Right lobe of liver (tissue), 6 donors: ENCODE data around the gene FDX1. TPM values are rescaled to one million over a fixed set of nuclear protein-coding genes. Genes with fewer than 3 reads are reported as not detected.

ENCODE experiments used
- ATAC-seq, 4 donors: fragments of 200-7000 bp; cut with Tn5 transposase; one replicate each; pipeline ENCODE4 v1.9.1; 2020; ENCODE audit warnings: mild to moderate bottlenecking in 4 of 4, moderate library complexity in 4 of 4
- DNase-seq, 3 donors: peaks; one replicate each; pipeline ENCODE4 v3.0.0-alpha.2; 2020
- H3K27ac ChIP-seq, 3 donors: fragments of 200-600 bp; one replicate each; pipeline ENCODE4 v1.8.0; 2022
- H3K27me3 ChIP-seq, 2 donors: fragments of 200-600 bp; one replicate each; pipeline ENCODE4 v1.8.0; 2022
- H3K36me3 ChIP-seq, 4 donors: fragments of 200-600 bp; sonication (generic) in 1 of 4; one replicate each; pipeline versions ENCODE4 v1.5.1 to v1.8.0; 2017 to 2022; ENCODE audit warnings: control low read depth in 1 of 4
- H3K4me1 ChIP-seq, 4 donors: fragments of 200-600 bp; sonication (generic) in 1 of 4; one replicate each; pipeline versions ENCODE4 v1.5.1 to v1.8.0; 2017 to 2022; ENCODE audit warnings: control low read depth in 1 of 4
- H3K4me3 ChIP-seq, 3 donors: fragments of 200-600 bp; one replicate each; pipeline ENCODE4 v1.8.0; 2022
- H3K9me3 ChIP-seq, 4 donors: fragments of 200-600 bp; sonication (generic) in 1 of 4; one replicate each; pipeline versions ENCODE4 v1.5.1 to v1.8.0; 2017 to 2022; ENCODE audit warnings: control low read depth in 1 of 4
- POLR2A ChIP-seq: fragments of 450-650 bp; IDR thresholded peaks from one replicate; pipeline ENCODE4 v1.6.1; 2017; ENCODE audit warnings: antibody characterized with exemption, mild to moderate bottlenecking
- WGBS: methylation state at CpG from one replicate; pipeline ENCODE4 v1.1.6; 2018; ENCODE audit warnings: low coverage, low lambda C conversion rate; ENCODE audit not compliant: insufficient coverage; ENCODE audit errors: missing lambda C conversion rate; 5-methylcytosine and 5-hydroxymethylcytosine counted together
- intact Hi-C, 2 donors: fragments of 100-400 bp; cut with DNase I; formaldehyde crosslinking; loops; one replicate each; pipeline versions ENCODE4 v1.11.2 to v1.14.1; 2022
- total RNA-seq, 6 experiments: library from RNA; depleted of rRNA in 2 of 6; stranded (reverse); fragments of >200 nt in 2 of 6; fragmentation: NEBNext Ultra II Directional in 3 of 6; extraction: Animal tissue kit (Norgen Biotek cat#: 25700) in 3 of 6; gene quantifications; one replicate each; pipeline versions ENCODE4 v1.1.0 to v1.2.4, GENCODE V29; 2016 to 2023
- TF ChIP-seq, protein P1 (sequence below), 4 donors: fragments of 200-600 bp in 3 of 4; fragments of 450-650 bp in 1 of 4; IDR thresholded peaks; one replicate each; pipeline versions ENCODE4 v1.5.1 to v1.8.0; 2016 to 2022; ENCODE audit warnings: antibody characterized with exemption in 4 of 4, mild to moderate bottlenecking in 2 of 4
- donor health status: DM: no; HTN: yes; CAD: no.
- donor health status: DM: no; HTN: no; CAD: no.
- donor health status: DM: no; HTN: no; CAD: no.
- donor health status: DM: no; HTN: yes; CAD: no.
- donor health status: DM: no; HTN: yes; CAD: no.

The FDX1 gene
- total RNA-seq, 6 experiments from 2014 or later, result 20.6 to 42.6 (median 25.1) TPM

DNA sequence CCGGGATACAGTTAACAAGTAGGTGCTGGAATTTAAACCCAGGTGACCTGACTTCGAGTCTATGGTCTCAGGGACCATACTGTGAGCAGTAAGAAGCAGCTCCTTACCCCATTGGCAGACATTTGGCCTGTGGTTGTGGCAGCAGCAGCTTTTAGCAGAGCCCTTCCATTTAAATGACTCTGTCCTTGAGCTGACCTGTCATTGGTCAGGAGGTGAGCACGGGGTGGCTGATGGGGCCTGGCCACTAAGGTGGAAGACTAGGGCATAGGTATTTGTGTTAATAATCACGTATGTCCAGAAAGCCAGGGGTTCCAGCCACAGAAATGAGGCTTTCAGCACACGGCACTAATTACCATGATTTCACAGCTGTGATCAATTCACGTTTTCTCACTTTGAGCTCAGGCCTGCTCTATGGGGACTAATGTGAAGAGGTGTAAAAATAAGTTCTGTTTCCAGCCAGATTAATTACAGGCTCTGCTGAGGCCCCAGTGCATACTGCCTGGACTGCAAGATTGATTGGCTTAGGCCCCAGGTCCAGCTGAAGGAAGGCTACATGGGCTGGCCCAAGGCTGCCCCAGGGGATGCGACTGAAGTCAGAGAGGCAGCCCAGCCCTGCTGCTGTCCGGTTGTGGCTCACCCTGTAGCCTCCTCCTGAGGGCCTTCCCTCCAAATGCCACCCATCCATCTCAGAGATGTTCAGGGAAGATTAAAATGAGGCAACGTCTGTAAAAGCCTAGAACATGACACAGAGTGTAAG lies 76.0 kb downstream of the FDX1 start:
- DNase-seq (no peak), ATAC-seq (no peak)
- H3K27me3 ChIP-seq, result no peaks in the 10 kb centered on the region
- 79% methylated on average over 4 of the region's 9 CpGs for WGBS
- peaks cover 0 to 14% (median 3%) of the 10 kb centered on the region in 4 donors for H3K4me1 ChIP-seq
- no peak overlapping the region for H3K27ac ChIP-seq
- intact Hi-C loops, result no loop called here
- no peak for TF ChIP-seq POLR2A
- TF ChIP-seq, protein P1, sequence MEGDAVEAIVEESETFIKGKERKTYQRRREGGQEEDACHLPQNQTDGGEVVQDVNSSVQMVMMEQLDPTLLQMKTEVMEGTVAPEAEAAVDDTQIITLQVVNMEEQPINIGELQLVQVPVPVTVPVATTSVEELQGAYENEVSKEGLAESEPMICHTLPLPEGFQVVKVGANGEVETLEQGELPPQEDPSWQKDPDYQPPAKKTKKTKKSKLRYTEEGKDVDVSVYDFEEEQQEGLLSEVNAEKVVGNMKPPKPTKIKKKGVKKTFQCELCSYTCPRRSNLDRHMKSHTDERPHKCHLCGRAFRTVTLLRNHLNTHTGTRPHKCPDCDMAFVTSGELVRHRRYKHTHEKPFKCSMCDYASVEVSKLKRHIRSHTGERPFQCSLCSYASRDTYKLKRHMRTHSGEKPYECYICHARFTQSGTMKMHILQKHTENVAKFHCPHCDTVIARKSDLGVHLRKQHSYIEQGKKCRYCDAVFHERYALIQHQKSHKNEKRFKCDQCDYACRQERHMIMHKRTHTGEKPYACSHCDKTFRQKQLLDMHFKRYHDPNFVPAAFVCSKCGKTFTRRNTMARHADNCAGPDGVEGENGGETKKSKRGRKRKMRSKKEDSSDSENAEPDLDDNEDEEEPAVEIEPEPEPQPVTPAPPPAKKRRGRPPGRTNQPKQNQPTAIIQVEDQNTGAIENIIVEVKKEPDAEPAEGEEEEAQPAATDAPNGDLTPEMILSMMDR (IDR thresholded peaks at IDR 0.05), result no peak
- H3K9me3 ChIP-seq, result no peaks in the 10 kb centered on the region
- H3K4me3 ChIP-seq, result no peak overlapping the region
- no peaks in the 10 kb centered on the region for H3K36me3 ChIP-seq

DNA sequence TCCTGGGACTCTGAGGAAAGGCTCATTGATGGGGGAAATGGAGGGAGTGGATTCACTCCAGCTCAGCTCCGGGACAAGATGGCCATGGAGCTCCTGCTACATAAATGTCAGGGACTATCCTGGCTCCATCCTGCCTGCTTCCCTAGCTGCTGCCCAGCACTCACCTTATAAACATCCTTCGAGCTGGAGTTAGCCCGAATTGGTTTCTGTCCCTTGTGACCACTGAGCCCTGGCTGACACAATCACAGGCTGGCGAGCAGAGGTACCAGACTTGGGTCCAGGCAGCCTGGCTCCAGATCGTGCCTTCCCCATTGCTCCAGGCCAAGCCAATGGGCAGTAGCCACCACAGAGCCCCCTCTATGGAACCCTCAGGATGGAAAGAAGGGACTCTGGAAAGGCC lies 77.6 kb downstream of the FDX1 start:
- ATAC-seq (no peak), DNase-seq (no peak)
- H3K9me3 ChIP-seq, result no peaks in the 10 kb centered on the region
- WGBS, result 100% methylated on average over 2 of the region's 5 CpGs
- H3K4me1 ChIP-seq, result peaks cover 0 to 14% (median 3%) of the 10 kb centered on the region in 4 donors
- H3K36me3 ChIP-seq, result no peaks in the 10 kb centered on the region
- no peak overlapping the region for H3K27ac ChIP-seq
- TF ChIP-seq, protein P1 (IDR thresholded peaks at IDR 0.05), result no peak
- no peak for TF ChIP-seq POLR2A
- no peak overlapping the region for H3K4me3 ChIP-seq
- intact Hi-C loops, result no loop called here
- no peaks in the 10 kb centered on the region for H3K27me3 ChIP-seq

DNA sequence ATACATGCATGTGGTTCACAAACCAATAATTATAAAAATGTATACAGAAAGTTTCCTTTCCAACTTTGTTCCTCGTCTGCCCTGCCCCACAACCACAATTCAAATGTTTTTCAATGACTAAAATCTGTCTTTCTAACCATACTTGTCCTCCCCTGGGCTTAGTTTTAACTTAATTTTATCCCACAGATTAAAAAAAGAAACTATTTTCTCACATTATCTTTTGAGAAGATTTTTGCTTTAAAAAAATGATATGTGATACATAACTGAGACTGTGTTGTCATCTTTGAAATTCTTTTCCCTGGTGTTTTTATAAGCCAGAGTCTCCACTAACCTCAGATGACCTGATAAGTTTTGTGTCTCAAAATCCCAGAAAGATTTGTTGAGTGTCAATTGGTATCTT lies 79.0 kb downstream of the FDX1 start:
- TF ChIP-seq POLR2A, result no peak
- TF ChIP-seq, protein P1 (IDR thresholded peaks at IDR 0.05), result no peak
- intact Hi-C loops, result no loop called here
- WGBS, result 75% methylated on average over 1 of the region's 1 CpG
- no peak overlapping the region for H3K27ac ChIP-seq
- H3K36me3 ChIP-seq, result no peaks in the 10 kb centered on the region
- no peak overlapping the region for H3K4me3 ChIP-seq
- H3K27me3 ChIP-seq, result no peaks in the 10 kb centered on the region
- H3K9me3 ChIP-seq, result no peaks in the 10 kb centered on the region
- ATAC-seq (no peak), DNase-seq (no peak)
- peaks cover 0 to 14% (median 3%) of the 10 kb centered on the region in 4 donors for H3K4me1 ChIP-seq

DNA sequence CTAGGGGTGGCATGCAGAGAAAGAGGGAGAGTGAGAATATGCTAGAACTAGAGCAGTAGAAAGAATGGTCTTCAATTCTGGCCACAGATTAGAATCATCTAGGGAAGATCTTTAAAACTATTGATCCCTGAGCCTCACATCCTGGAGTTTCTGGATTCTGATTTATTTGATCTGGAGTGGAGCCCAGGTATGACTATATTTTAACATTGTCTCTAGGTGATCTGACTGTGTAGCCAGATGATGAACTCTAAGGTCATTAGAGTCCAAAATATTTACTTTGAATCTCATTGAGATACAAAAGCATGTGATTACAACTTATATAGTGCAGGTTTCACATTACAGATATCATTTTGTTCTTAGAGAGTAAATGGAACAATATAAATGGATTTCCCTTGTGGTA lies 79.7 kb downstream of the FDX1 start:
- Histone ChIP-seq H3K9me3 (no peaks in the 10 kb centered on the region), H3K36me3 (no peaks in the 10 kb centered on the region), H3K27me3 (no peaks in the 10 kb centered on the region), H3K4me1 (peaks cover 0 to 14% (median 3%) of the 10 kb centered on the region in 4 donors), H3K4me3 (no peak overlapping the region), H3K27ac (peak overlapping the region in 1 of 3 donors; percentile 29)
- no peak for DNase-seq
- TF ChIP-seq, protein P1 (IDR thresholded peaks at IDR 0.05), result no peak
- TF ChIP-seq POLR2A, result no peak
- intact Hi-C loops, result no loop called here
- ATAC-seq, result peak; percentile 82 to 98 (median 92)
